SU-DHL-6 (cell line): ENCODE results near the gene NUP210L.
A peak's percentile ranks its signal among the peaks of the same experiment; 100 is the strongest.

Experiments
- H2AFZ ChIP-seq: fragments of 200-600 bp; sonication (generic); 2 replicates; pipeline ENCODE4 v1.6.1; 2014; ENCODE audit warnings: low read depth, mild to moderate bottlenecking, moderate library complexity, mixed read lengths, antibody characterized with exemption, low read length; ENCODE audit not compliant: severe bottlenecking
- H3F3A ChIP-seq: fragments of 200-600 bp; shearing (Covaris generic); 2 replicates; pipeline ENCODE4 v1.6.0; 2016; ENCODE audit warnings: antibody characterized with exemption, mild to moderate bottlenecking; ENCODE audit not compliant: insufficient read depth
- H3K27ac ChIP-seq: fragments of 200-600 bp; sonication (generic); 2 replicates; pipeline ENCODE4 v1.5.1; 2016; ENCODE audit warnings: low read depth, mild to moderate bottlenecking, low read length, moderate library complexity, mixed read lengths
- H3K27me3 ChIP-seq: fragments of 200-600 bp; sonication (generic), shearing (Covaris generic); 2 replicates; pipeline ENCODE4 v1.6.0; 2014; ENCODE audit warnings: mild to moderate bottlenecking, low read length
- H3K36me3 ChIP-seq: fragments of 200-600 bp; sonication (generic); 2 replicates; pipeline ENCODE4 v1.6.1; 2014; ENCODE audit warnings: mild to moderate bottlenecking, low read length, mixed read lengths
- H3K4me2 ChIP-seq: fragments of 300-600, 200-600 bp; shearing (Covaris generic), sonication (generic); 2 replicates; pipeline ENCODE4 v1.6.0; 2014; ENCODE audit warnings: low read length, low read depth, mild to moderate bottlenecking; ENCODE audit not compliant: poor library complexity, severe bottlenecking
- H3K4me3 ChIP-seq: fragments of 200-600 bp; sonication (generic); 2 replicates; pipeline ENCODE4 v1.5.1; 2014; ENCODE audit warnings: antibody characterized with exemption, low read length, mild to moderate bottlenecking, mixed read lengths; ENCODE audit not compliant: insufficient read depth, poor library complexity, severe bottlenecking
- H3K79me2 ChIP-seq: fragments of 200-600 bp; sonication (generic); 2 replicates; pipeline ENCODE4 v1.6.1; 2014; ENCODE audit warnings: mild to moderate bottlenecking, low read length, moderate library complexity; ENCODE audit not compliant: insufficient read depth
- H3K9ac ChIP-seq: fragments of 200-600 bp; sonication (generic); 2 replicates; pipeline ENCODE4 v1.7.0; 2014; ENCODE audit warnings: mild to moderate bottlenecking, low read length
- H3K9me2 ChIP-seq: fragments of 200-600 bp; sonication (generic); replicated peaks from 2 replicates; pipeline ENCODE4 v1.6.1; 2014; ENCODE audit warnings: low read length; ENCODE audit not compliant: insufficient read depth
- H3K9me3 ChIP-seq: fragments of 200-600 bp; sonication (generic); 2 replicates; pipeline ENCODE4 v1.6.1; 2014; ENCODE audit warnings: low read length, mixed read lengths; ENCODE audit not compliant: insufficient read depth
- H4K20me1 ChIP-seq: fragments of 200-600 bp; sonication (generic); 2 replicates; pipeline ENCODE4 v1.6.1; 2014; ENCODE audit warnings: low read depth, mild to moderate bottlenecking, antibody characterized with exemption, low read length, moderate library complexity, mixed read lengths
- CTCF ChIP-seq: fragments of 200-600 bp; sonication (generic); IDR thresholded peaks from one replicate; pipeline ENCODE4 v1.5.1; 2017; ENCODE audit warnings: antibody characterized with exemption, mild to moderate bottlenecking, low read length, moderate library complexity; ENCODE audit not compliant: insufficient read depth, poor library complexity, severe bottlenecking
- EZH2phosphoT487 ChIP-seq: fragments of 200-600 bp; sonication (generic), shearing (Covaris generic); conservative IDR thresholded peaks from 2 replicates; pipeline ENCODE4 v1.6.1; 2018; ENCODE audit warnings: mild to moderate bottlenecking, antibody characterized with exemption, low read length, moderate library complexity, mixed read lengths

NUP210L gene

GRCh38 chr1:154190550-154190949 is 35.7 kb upstream of the NUP210L start:
- Histone ChIP-seq H3K4me2 (no peak overlapping the region), H3K27ac (no peak overlapping the region), H3K9me2 (no peaks in the 10 kb centered on the region), H2AFZ (no peak overlapping the region), H3K9me3 (no peaks in the 10 kb centered on the region), H3K4me3 (no peak overlapping the region), H3F3A (no peaks in the 10 kb centered on the region), H4K20me1 (no peaks in the 10 kb centered on the region), H3K27me3 (no peaks in the 10 kb centered on the region), H3K79me2 (no peaks in the 10 kb centered on the region), H3K9ac (no peak overlapping the region), H3K36me3 (no peaks in the 10 kb centered on the region)
- TF ChIP-seq EZH2phosphoT487 = no peak
- no peak for TF ChIP-seq CTCF

- Histone ChIP-seq H3K9ac (no peak overlapping the region), H3K27ac (no peak overlapping the region), H3K4me3 (no peak overlapping the region), H3K9me3 (no peaks in the 10 kb centered on the region), H3K79me2 (peaks cover 10% of the 10 kb centered on the region), H3K27me3 (no peaks in the 10 kb centered on the region), H3F3A (no peaks in the 10 kb centered on the region), H2AFZ (no peak overlapping the region), H3K9me2 (no peaks in the 10 kb centered on the region), H3K4me2 (no peak overlapping the region), H4K20me1 (no peaks in the 10 kb centered on the region), H3K36me3 (no peaks in the 10 kb centered on the region)
- TF ChIP-seq EZH2phosphoT487 = no peak
- no peak for TF ChIP-seq CTCF
These were observed 32.1 kb upstream of the NUP210L start for GRCh38 chr1:154186852-154187501.

- Histone ChIP-seq H4K20me1 (peaks cover under 1% of the 10 kb centered on the region), H3K4me2 (no peak overlapping the region), H3K4me3 (no peak overlapping the region), H3K27me3 (no peaks in the 10 kb centered on the region), H3F3A (no peaks in the 10 kb centered on the region), H3K79me2 (peaks cover 18% of the 10 kb centered on the region), H3K9ac (no peak overlapping the region), H3K9me3 (no peaks in the 10 kb centered on the region), H2AFZ (no peak overlapping the region), H3K27ac (no peak overlapping the region), H3K36me3 (no peaks in the 10 kb centered on the region), H3K9me2 (no peaks in the 10 kb centered on the region)
- TF ChIP-seq EZH2phosphoT487 = no peak
- TF ChIP-seq CTCF = peak; percentile 54
These were observed 31.3 kb upstream of the NUP210L start for GRCh38 chr1:154186177-154186576.
